ENCODE results near the gene RHBDF2. TPM values are rescaled to one million over a fixed set of nuclear protein-coding genes. Genes with fewer than 3 reads are reported as not detected.
A peak's percentile ranks its signal among the peaks of the same experiment; 100 is the strongest.

RHBDF2 gene
- polyA plus RNA-seq, 1 donor (not counting 4 experiments of a cell fraction or from before 2014, with no cell fraction given), result 14.9 TPM

DNA sequence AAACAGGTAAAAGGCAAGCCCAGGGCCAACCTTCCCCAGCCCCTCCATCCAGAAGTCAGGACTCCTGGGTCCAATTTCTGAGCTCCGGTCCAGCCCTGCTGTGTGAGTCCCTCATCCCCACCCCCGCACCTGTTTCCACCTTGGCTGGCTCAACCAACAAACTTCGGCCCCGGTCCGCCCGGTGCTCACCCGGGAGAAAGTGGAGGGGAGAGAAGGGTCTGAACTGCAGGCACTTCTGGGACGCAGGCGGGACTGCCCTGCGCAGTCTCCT lies 541 bp downstream of the RHBDF2 start:
- H3K4me3 ChIP-seq (ENCODE audit: control insufficient read depth in 2 of 3, extremely low read depth in 1 of 3, insufficient read depth in 2 of 3, low read depth in 1 of 3, low read length in 3 of 3), result peak overlapping the region; percentile 87 to 97 (median 94)
- H3K9me3 ChIP-seq (ENCODE audit: control insufficient read depth, low read depth, low read length), result no peaks in the 10 kb centered on the region
- H3K79me2 ChIP-seq (ENCODE audit: control insufficient read depth, insufficient read depth, low read length), result peaks cover 48% of the 10 kb centered on the region
- H2AFZ ChIP-seq (ENCODE audit: control insufficient read depth, low read length), result no peak overlapping the region
- DNase-seq (ENCODE audit: low read depth, low spot score) (no peak), FAIRE-seq (no peak)
- peaks cover 33% of the 10 kb centered on the region for H3K4me1 ChIP-seq (ENCODE audit: control insufficient read depth, extremely low read depth, insufficient read depth, low read length)
- H3K4me2 ChIP-seq (ENCODE audit: control insufficient read depth, extremely low read depth, insufficient read depth, low read depth, low read length), result peak overlapping the region; percentile 84
- dilution Hi-C loops (cut with MboI; ENCODE audit: extremely low pct_ligation_motif_present, low sequenced_read_pairs), result no loop called here
- H3K27ac ChIP-seq (ENCODE audit: control insufficient read depth, insufficient read depth, low read length), result peak overlapping the region; percentile 91
- peaks cover 3% of the 10 kb centered on the region for H3K9me1 ChIP-seq (ENCODE audit: control insufficient read depth, extremely low read depth, insufficient read depth, low read length)
- H4K20me1 ChIP-seq (ENCODE audit: control insufficient read depth, extremely low read depth, insufficient read depth, low read length), result peaks cover 12% of the 10 kb centered on the region
- TF ChIP-seq EZH2 (IDR thresholded peaks at IDR 0.05; ENCODE audit: low read length), result no peak
- TF ChIP-seq, protein P1, sequence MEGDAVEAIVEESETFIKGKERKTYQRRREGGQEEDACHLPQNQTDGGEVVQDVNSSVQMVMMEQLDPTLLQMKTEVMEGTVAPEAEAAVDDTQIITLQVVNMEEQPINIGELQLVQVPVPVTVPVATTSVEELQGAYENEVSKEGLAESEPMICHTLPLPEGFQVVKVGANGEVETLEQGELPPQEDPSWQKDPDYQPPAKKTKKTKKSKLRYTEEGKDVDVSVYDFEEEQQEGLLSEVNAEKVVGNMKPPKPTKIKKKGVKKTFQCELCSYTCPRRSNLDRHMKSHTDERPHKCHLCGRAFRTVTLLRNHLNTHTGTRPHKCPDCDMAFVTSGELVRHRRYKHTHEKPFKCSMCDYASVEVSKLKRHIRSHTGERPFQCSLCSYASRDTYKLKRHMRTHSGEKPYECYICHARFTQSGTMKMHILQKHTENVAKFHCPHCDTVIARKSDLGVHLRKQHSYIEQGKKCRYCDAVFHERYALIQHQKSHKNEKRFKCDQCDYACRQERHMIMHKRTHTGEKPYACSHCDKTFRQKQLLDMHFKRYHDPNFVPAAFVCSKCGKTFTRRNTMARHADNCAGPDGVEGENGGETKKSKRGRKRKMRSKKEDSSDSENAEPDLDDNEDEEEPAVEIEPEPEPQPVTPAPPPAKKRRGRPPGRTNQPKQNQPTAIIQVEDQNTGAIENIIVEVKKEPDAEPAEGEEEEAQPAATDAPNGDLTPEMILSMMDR (optimal IDR thresholded peaks at IDR 0.05 in 1 of 3, IDR thresholded peaks at IDR 0.05 in 1 of 3, conservative IDR thresholded peaks at IDR 0.05 in 1 of 3; ENCODE audit: extremely low read depth in 1 of 3, insufficient read depth in 2 of 3, low read length in 3 of 3), result no peak
- H3K36me3 ChIP-seq (ENCODE audit: control insufficient read depth in 2 of 2, extremely low read depth in 1 of 2, insufficient read depth in 2 of 2, low read length in 2 of 2), result peaks cover 0 to 5% of the 10 kb centered on the region in 2 experiments
- no peaks in the 10 kb centered on the region for H3K27me3 ChIP-seq (ENCODE audit: control insufficient read depth, extremely low read depth, insufficient read depth, low read length)
- H3K9ac ChIP-seq (ENCODE audit: control insufficient read depth, extremely low read depth, insufficient read depth, low read length), result peak overlapping the region; percentile 95

DNA sequence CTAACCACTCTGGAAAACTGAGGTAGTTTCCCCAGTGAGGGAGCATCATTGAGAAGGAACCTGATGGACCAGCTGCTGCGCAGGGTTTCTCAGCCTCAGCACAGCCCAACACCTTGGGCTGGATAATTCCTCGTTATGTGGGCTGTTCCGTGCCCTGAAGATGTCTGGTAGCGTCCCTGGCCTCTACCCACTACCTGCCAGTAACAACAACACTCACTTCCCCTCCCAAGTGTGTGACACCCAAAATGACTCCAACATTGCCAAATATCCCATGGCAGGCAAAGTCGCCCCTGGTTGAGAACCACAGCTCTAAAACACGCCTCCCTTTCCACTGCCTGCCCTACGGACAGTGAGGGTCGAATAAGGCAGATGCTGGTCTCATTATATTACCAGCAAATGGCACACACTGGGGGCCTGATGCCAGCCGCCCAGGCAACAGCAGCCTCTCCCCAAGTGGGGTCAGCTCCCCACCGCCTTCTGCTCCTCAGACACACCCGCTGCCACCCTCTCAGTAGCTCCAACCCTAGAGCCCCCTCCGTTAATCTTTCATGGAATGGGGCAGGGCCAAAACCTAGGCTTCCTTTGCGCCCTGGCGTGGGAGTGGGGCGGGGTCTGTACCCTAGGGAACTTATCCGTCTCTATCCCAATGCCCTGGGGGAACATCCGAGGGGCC lies 1.0 kb downstream of the RHBDF2 start:
- FAIRE-seq (no peak), DNase-seq (ENCODE audit: low read depth, low spot score) (no peak)
- Histone ChIP-seq H3K4me2 (ENCODE audit: control insufficient read depth, extremely low read depth, insufficient read depth, low read depth, low read length) (peak overlapping the region; percentile 84), H3K4me3 (ENCODE audit: control insufficient read depth in 2 of 3, extremely low read depth in 1 of 3, insufficient read depth in 2 of 3, low read depth in 1 of 3, low read length in 3 of 3) (peak overlapping the region; percentile 87 to 97 (median 94)), H3K27ac (ENCODE audit: control insufficient read depth, insufficient read depth, low read length) (peak overlapping the region; percentile 91), H3K36me3 (ENCODE audit: control insufficient read depth in 2 of 2, extremely low read depth in 1 of 2, insufficient read depth in 2 of 2, low read length in 2 of 2) (peaks cover 1 to 5% of the 10 kb centered on the region in 2 experiments), H3K79me2 (ENCODE audit: control insufficient read depth, insufficient read depth, low read length) (peaks cover 53% of the 10 kb centered on the region), H3K9me1 (ENCODE audit: control insufficient read depth, extremely low read depth, insufficient read depth, low read length) (peaks cover 3% of the 10 kb centered on the region), H3K27me3 (ENCODE audit: control insufficient read depth, extremely low read depth, insufficient read depth, low read length) (no peaks in the 10 kb centered on the region), H4K20me1 (ENCODE audit: control insufficient read depth, extremely low read depth, insufficient read depth, low read length) (peaks cover 16% of the 10 kb centered on the region), H3K9ac (ENCODE audit: control insufficient read depth, extremely low read depth, insufficient read depth, low read length) (peak overlapping the region; percentile 95), H3K9me3 (ENCODE audit: control insufficient read depth, low read depth, low read length) (no peaks in the 10 kb centered on the region), H3K4me1 (ENCODE audit: control insufficient read depth, extremely low read depth, insufficient read depth, low read length) (peaks cover 33% of the 10 kb centered on the region), H2AFZ (ENCODE audit: control insufficient read depth, low read length) (no peak overlapping the region)
- TF ChIP-seq, protein P1 (optimal IDR thresholded peaks at IDR 0.05 in 1 of 3, IDR thresholded peaks at IDR 0.05 in 1 of 3, conservative IDR thresholded peaks at IDR 0.05 in 1 of 3; ENCODE audit: extremely low read depth in 1 of 3, insufficient read depth in 2 of 3, low read length in 3 of 3), result no peak
- TF ChIP-seq EZH2 (IDR thresholded peaks at IDR 0.05; ENCODE audit: low read length), result no peak
- dilution Hi-C loops (cut with MboI; ENCODE audit: extremely low pct_ligation_motif_present, low sequenced_read_pairs), result no loop called here

All from keratinocyte (primary cell).